Measurements from ENCODE around the gene MYADML2.

DNA sequence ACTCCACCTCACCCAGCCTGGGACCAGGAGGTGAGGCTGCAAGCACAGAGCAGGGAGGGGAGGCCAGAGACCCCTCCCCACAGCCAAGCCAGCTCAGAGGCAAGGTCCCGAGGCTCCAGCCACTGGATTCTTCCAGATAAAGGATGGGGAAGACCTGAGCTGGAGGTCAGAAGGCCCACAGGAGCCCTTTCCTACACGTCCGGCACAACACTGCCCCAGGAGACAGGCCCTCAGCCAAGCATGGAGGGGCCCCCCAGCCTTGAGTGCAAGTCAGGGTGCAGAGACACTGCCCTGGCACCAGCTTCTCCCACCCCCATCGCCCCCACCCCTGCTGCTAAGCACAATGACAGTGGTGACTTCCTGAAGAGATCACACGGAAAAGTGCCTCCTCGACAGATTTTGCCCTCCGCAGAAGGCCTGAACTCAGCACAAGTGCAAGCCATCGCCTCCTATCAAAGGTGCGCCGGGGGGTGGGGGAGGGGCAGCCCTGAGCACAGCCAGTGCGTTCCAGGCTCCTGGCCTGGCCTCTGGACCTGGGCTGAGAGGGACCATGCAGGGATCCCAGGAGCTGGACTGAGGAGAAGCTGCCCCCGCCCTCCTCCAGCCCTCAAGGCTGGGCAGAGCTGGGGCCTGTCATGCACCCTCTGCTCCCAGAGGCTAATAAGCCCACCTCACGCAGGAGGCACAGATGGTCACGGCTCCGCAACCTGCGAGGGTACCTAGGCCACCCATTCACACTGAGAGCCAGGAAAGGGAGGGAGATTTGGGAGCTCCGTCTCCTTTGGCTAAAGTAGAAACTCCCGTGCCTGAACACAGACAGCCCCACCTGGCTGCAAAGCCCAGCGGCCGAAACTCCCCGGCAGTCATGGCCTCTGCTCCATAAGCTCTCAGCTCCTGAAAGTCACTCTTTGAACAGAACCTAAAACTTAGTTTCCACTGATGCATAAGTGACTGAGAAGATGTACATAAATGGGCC, 22.2 kb downstream of the MYADML2 start:
- TF ChIP-seq CTCF (conservative IDR thresholded peaks at IDR 0.05; ENCODE audit: low read depth, low read length) = no peak
- no peak for TF ChIP-seq EZH2phosphoT487 (IDR thresholded peaks at IDR 0.05; ENCODE audit: borderline replicate concordance, low read length)
